ENCODE data around the gene RNF2.

The RNF2 gene

DNA sequence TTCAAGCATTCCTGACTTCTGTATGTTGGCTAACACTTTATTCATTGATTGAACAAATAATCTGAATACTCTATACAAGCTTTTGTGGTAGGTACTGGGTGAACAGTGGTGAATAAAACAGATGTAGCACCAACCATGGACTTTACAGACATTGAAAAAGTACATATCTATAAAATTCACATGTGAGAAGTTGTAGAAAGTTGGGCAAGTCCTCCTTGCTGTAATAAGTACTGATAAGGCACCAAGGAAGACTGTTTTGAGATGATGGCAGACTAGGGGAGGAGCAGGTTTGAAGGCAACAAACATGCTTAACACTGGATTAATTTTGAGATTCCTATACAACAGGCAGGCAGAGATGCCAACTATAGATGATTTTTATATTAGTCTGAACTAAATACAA, 42.4 kb downstream of the RNF2 start:
- in situ Hi-C loops (cut with HindIII; ENCODE audit: low sequenced_read_pairs) = no loop called here

DNA sequence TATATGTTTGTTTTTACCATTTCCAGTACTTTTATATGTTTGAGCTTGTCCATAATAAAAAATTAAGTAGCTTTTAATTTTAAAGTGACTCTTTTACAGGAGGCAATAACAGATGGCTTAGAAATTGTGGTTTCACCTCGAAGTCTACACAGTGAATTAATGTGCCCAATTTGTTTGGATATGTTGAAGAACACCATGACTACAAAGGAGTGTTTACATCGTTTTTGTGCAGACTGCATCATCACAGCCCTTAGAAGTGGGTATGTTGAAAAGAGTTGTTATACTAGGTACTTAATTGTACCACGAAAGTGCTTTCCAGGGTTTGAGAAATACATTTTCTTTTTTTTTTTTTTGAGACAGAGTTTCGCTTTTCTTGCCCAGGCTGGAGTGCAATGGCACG, 46.1 kb downstream of the RNF2 start:
- in situ Hi-C loops (cut with HindIII; ENCODE audit: low sequenced_read_pairs) = no loop called here

DNA sequence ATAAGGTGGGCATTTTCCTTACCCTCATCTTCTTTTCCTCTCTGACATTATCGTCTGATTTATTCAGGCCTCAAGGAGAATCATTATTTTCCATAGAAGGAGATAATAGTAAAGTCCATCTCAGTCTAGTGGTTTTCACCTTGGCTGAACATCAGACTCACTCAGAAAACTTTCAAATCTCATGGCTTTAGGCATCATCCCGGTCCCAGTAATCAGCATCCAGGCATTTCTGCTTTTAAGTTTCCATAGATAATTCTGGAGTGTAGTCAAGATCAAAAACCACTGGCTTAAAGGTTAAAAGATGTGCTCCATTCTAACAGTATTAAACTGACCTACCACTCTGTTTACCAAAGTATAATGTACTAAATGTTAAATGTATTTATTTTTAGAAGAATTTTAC, 49.4 kb downstream of the RNF2 start:
- in situ Hi-C loops (cut with HindIII; ENCODE audit: low sequenced_read_pairs) = no loop called here

DNA sequence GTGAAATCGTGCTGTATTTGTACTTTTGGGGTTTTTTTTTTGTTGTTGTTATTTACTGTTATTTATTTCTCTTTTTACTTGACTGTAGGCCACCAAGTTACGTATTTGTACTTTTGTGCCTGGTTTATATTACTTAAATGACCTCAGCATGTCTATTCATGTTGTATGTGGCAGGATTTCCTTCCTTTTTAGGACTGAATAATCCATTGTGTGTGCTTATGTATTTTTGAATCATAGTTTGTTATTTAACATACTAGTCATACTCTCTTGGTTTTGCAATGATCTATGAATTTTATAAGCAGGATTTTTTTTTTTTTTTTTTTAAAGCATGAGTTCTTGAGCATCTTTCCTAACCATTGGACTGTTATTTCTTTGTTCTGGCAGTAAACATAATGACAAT, 51.2 kb downstream of the RNF2 start:
- in situ Hi-C loops (cut with HindIII; ENCODE audit: low sequenced_read_pairs) = no loop called here

DNA sequence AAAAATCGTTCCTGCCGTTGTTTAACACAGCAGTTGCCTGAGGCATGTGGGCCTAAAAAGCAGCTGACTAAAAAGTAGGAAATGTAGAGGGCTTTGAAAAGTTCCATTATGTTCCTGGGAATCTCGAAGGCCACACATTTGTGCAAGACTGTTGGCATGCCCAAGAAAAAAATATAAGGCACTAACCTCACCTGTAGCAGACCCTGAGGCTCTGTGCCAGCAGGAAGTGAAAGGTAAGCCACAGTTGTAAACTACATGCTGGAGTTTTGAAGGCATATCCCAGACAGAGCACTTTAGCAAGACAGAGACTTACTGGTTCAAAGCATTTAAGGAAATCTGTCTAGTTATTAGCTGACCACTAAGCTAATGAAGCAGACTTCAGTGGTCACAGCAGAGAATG, 58.7 kb downstream of the RNF2 start:
- in situ Hi-C loops (cut with HindIII; ENCODE audit: low sequenced_read_pairs) = no loop called here

DNA sequence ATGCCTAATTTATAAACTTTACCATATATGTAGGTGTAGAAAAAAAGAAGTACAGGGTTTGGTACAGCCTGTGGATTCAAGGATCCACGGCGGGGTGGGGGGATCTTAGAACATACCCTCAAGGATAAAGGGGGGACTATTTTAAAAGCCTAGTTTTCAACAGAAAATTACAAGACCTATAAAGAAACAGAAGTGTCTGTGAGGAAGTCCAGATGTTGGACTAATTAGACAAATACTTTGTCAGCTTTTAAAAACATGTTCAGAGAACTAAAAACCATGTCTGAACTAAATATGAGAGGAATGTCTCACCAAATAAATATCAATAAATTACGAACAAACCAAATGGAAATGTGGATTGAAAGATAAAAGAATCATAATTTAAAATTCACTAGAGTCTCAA, 59.8 kb downstream of the RNF2 start:
- in situ Hi-C loops (cut with HindIII; ENCODE audit: low sequenced_read_pairs) = no loop called here

DNA sequence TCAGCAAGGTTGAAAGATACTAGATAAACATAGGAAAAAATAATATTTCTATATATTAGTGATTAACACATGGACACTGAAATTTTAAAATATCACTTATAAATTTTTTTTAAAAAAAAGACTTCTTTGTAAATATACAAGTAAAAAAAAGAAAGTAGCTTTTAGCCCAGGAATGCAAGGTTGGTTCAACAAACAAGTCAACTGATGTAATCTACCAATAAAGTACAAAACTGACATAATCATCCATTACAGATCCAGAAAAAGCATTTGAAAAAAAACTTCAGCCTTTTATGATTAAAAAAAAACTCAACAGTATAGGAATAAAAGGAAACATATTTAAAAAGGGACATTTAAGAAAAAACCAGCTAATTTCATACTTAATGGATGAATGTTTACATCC, 63.0 kb downstream of the RNF2 start:
- in situ Hi-C loops (cut with HindIII; ENCODE audit: low sequenced_read_pairs) = no loop called here

DNA sequence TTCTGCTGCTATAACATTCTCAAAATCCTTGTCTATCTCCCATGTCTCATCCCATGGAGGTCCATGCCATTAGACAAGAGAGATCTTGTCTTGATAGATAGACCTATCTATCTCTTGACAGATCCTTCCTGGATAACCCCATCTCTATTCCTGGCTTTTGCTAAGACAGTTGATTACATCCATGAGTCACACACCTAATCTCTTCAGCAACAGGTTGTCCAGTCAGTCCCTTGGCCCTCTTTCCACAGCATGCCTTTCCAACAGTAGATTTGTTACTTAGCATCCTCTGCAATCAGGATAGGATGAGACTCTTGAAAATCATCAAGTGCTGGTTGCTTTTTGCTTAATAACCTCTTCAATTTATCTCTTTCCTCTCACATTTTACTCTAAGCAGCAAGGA, 64.8 kb downstream of the RNF2 start:
- in situ Hi-C loops (cut with HindIII; ENCODE audit: low sequenced_read_pairs) = no loop called here

DNA sequence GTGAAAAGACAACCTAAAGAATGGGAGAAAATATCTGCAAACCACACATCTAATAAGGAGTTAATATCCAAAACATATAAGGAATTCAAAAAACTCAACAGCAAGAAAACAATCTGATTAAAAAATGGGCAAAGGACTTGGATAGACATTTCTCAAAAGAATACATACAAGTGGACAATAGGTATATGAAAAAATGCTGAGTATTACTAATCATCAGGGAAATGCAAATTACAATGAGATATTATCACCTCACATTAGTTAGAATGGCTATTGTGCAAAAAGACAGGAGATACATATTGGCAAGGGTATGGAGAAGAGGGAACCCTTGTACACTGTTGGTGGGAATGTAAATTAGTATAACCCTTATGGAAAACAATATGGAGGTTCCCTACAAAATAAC, 66.5 kb downstream of the RNF2 start:
- in situ Hi-C loops (cut with HindIII; ENCODE audit: low sequenced_read_pairs) = no loop called here

DNA sequence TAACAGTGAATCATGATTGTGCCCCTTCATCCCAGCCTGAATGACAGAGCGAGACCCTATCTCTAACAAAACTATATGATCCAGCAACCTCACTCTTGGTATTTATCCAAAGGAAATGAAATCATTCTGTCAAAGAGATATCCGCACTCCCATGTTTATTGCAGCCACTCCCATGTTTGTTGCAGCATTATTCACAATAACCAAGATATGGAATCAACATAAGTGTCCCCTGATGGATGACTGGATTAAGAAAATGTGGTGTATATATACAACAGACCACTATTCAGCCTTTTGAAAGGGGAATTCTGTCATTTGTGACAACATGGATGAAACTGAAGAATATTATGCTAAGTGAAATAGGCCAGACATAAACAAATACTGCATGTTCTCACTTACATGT, 67.0 kb downstream of the RNF2 start:
- in situ Hi-C loops (cut with HindIII; ENCODE audit: low sequenced_read_pairs) = no loop called here

DNA sequence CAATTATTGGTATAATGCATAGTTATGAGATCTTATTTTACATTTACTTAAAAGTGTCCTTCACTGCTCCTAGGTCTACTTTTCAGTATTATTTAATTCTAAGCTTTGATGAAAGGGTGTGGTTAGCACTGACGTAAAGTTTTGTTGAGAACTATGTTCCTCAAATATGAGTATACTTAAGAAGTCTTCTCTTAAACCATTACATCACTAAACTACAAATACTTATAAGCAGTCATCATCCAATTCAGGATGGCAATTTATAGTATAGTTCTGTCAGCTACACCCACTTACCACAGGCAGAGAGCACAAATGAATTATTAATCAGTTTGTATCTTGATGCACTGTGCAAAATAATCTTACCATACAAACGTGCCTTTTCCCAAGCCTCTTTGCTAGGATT, 84.3 kb downstream of the RNF2 start:
- in situ Hi-C loops (cut with HindIII; ENCODE audit: low sequenced_read_pairs) = no loop called here

DNA sequence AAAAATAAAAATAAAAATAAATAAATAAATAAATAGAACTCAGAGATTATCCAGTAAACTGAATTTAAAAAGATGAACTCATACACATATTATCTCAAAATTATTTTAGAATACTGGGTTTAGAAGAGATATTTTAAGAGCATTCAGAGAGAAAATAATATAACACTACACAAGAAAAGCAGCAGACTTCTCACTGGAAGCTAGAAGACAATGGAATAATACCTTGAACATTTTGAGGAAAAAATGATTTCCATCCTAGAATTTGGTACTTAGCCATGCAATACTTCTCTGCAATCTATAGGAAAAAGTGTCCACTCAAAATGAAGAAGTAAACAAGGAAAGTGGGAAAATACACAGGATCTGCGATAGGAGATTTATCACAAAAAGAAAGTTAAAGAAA, 87.2 kb downstream of the RNF2 start:
- in situ Hi-C loops (cut with HindIII; ENCODE audit: low sequenced_read_pairs) = no loop called here

DNA sequence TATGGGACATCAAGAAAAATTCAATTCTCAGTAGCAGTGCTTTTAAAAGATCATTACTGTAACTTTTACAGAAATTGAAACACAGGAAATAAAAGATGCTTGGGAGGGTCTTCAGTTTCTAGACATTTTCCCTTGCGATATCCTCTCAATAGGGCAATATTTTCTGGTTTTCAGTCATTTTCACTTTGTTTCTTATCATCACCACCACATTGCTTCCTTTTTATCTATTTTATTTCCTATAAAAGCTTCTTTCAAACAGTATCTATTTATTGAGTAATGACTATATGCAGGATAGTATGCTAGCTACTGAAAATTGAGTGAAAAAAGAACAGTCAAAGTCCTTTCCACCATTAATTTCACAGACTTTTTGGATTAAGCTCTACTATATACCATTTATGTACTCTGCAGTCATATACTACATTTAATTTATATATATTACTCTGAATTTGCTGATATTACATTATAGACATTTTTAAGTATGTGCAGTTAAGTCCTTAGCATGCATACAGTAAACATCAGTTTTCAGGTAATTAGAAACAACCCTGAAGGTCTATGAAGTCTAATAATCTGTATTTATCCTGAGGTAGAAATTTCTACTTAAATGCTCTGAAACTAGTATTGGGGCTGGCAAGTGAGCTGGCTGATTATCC, 92.7 kb downstream of the RNF2 start:
- in situ Hi-C loops (cut with HindIII; ENCODE audit: low sequenced_read_pairs) = no loop called here

DNA sequence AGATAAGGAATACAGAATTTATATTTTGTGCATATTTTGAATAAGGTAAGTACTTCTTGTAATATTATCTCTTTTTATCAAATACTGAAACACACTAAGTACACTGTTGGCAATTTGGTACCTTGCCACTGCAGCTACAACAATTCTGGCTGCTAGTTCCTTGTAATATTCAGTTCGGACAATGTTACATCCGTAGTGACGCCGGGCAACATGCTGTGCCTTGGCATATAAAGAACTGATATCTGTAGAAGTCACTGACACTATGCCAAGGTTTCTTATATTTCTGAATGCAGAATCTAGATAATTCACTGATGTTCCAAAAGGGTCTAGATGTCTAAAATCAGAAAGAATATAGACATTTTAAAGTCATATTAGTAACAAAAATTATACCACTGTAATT, 93.9 kb downstream of the RNF2 start:
- in situ Hi-C loops (cut with HindIII; ENCODE audit: low sequenced_read_pairs) = no loop called here

DNA sequence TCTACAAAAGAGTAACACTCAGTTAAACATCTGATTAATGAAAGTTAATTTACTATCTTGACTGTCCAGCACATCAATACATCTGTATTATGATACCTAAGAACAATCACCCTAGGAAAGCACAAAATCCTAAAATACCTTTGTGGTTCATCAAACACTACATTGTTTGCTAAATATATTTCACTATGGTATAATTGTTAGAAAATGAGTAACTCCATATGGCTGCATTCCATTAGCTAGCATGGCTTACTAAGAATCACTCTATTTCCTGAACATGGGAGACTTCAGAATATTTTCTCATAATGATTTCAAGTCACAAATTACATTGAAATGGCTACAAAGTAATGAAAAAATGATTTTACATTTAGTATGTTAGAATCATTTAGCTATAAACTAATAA, 98.9 kb downstream of the RNF2 start:
- in situ Hi-C loops (cut with HindIII; ENCODE audit: low sequenced_read_pairs) = no loop called here

DNA sequence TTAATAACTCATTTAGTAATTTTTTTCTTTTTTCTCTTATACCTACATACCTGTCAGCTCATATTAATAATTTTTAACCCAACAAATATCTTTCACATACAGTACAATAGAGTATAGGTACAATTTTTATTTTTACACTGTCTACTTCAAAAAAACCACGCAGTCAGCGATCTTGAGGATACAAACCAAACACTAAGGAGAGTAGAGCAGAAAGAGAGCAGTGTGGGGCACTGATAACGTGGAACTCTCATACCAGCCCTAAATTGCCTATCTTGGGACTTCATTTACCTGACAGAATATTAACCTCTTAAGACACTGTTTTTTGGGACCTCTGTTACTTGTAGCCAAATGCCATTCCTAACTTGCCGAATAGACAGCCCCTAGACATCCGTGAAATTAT, 105.9 kb downstream of the RNF2 start:
- in situ Hi-C loops (cut with HindIII; ENCODE audit: low sequenced_read_pairs) = no loop called here
